Measurements from ENCODE around the gene HM13.
"Not testable (repeated sequence)": the region's sequence is repeated elsewhere in the genome, so short reads cannot be mapped to it uniquely, and the experiment has no call there.

GRCh38 chr20:31596412-31596715 lies 82.1 kb downstream of the HM13 start:
- TF ChIP-seq CTCF, EP300 (IDR thresholded peaks at IDR 0.05): not testable (repeated sequence)
- peak in 1 of 2 donors; percentile 1 for TF ChIP-seq POLR2A (IDR thresholded peaks at IDR 0.05)
